Measurements from ENCODE around the gene TUBB3.
"Not testable (repeated sequence)": the region's sequence is repeated elsewhere in the genome, so short reads cannot be mapped to it uniquely, and the experiment has no call there.

TUBB3 gene

DNA sequence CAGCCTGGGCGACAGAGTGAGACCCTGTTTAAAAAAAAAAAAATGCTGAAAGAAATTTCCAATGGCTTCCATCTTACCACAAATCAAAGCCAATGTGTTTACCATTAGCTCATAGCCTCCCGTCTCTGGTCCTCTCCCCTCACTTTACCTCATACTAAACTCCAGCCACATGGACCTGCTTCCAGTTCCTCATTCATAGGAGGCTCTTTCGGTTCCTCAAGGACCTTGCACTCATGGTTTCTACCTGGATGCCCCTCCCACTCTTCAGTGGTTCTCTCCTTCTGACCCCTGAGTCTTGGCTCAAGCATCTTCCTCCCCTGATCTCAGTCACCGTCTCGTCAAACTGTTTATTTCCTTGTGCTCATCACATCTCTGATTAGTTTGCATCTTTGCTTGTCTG lies 21.6 kb downstream of the TUBB3 start:
- no peak for FAIRE-seq

DNA sequence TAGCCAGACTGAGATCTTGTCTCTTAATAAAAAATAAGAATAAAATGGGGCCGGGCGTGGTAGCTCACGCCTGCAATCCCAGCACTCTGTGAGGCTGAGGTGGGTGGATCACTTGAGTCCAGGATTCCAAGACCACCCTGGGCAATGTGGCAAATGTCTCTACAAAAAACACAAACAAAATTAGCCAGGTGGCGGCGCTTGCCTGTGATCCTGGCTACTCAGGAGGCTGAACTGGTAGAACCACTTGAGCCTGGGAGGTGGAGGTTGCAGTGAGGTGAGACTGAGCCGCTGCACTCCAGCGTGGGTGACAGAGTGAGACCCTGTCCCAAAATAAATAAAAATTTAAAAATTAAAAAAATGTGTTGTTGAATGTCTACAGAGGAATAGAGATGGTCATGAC lies 22.5 kb downstream of the TUBB3 start:
- FAIRE-seq = no peak

DNA sequence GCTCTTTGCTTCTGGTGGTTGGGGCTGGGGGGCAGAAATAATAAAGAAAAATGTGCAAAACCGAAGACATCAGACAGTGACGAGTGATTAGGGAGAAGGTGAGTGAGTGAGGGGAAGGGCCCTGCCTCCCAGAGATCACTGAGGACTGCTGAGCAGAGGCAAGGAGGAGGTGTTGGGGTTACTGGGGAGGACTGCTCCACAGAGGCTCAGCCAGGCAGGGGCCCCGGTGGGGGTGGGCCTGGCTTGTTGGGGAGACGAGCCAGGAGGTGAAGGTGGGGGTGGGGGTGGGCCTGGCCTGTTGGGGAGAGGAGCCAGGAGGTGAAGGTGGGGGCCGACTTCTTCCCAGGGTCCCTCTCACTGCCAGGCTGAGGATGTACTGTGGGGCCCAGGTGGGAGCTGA lies 23.4 kb downstream of the TUBB3 start:
- no peak for FAIRE-seq

DNA sequence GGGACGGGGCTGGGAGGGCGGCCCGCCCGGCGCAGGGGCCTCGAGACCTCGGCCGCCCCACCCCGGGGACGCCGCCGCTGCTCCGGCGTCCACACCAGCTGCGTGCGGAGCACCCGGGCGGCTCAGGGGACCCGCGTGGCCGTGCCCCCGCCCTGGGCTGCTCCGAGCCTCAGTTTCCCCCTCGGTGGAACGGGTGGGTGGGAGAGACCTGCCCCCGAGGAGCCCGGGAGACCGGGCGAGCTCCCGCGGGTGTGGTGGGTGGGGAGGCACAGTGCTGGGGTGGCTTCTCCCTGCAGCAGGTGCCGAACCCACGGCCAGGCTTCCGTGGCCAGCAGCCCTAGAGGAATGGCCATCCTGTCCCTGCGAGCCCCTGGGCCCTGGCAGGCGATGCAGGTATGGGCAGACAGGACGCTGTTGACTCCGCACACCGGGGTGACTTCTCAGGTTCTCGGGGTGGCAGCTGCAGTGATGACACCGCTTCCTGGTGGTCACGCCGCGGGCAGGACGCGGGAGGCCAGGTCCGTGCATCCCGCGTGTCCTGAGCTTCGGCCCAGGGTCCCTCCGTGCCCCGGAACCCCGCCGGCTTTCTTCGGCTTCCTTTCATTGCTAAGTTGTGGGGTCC lies 26.1 kb downstream of the TUBB3 start:
- no peak for FAIRE-seq

DNA sequence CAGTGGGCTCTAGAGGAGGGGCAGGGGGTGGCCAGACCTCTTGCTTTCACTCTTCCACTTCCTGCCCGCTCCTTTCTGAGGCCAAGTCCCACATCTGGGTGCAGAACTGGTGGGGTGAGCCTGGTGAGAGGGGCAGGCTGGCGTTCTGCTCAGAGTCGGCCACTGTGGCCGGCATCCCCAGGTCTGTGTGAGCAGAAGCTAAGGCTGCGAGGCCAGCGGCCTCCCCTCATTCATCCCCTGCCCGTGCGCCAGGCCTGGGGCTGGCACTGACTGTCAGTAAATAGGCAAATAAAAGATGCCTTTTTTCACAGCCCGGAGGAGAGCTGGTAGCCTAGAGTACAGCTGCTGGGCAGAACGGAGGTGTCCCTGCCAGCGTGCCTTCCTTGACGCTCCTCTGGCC lies 26.6 kb downstream of the TUBB3 start:
- FAIRE-seq = no peak

DNA sequence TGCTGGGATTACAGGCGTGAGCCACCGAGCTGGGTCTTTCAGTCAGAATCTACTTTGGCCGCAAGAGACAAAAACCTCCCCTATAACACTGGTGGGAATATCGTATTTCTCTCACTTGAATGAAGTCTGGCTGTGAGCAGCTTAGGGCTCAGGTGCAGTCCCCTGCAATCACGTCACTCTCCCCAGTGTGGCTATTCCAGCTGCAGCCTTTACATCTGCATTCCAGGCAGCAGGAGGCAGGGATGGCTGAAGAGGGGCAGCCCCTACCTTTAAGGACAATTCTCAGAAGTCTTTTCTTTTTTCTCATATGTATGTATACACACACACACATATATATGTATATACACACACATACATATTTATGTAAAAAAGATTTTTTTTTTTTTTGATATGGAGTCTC lies 28.4 kb downstream of the TUBB3 start:
- FAIRE-seq = no peak

DNA sequence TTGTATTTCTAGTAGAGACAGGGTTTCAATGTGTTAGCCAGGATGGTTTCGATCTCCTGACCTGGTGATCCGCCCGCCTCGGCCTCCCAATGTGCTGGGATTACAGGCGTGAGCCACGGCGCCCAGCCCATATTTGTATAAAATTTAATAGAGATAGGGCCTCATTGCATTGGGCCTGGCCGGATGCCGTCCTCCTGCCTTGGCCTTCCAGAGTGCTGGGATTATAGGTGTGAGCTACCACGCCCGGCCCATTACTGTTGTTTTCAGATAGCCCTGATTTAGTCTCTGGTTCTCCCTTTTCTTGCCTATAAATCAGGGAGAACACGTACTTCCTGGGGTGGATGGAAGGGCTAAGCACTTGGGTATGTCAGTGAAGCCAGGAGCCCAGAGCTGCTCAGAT lies 28.9 kb downstream of the TUBB3 start:
- FAIRE-seq = no peak

DNA sequence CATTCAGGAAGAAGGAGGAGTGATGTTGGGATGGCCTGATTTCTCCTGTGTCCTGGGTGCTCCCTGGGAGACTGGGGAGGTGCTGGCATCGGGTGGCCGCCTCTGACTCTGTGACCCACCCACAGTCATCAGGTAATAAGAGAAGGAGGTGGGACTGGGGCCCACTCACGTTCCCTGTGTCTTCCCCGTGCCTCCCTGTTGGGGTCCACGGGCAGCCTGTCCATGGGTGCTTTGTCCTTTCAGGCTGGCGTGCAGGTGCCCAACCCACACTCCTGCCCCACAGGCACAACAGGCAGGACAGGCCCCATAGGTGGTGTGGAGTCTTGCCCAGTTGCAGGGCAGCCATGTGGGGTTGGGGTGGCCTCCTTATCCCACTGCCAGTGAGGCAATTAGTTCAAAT lies 29.4 kb downstream of the TUBB3 start:
- no peak for FAIRE-seq

DNA sequence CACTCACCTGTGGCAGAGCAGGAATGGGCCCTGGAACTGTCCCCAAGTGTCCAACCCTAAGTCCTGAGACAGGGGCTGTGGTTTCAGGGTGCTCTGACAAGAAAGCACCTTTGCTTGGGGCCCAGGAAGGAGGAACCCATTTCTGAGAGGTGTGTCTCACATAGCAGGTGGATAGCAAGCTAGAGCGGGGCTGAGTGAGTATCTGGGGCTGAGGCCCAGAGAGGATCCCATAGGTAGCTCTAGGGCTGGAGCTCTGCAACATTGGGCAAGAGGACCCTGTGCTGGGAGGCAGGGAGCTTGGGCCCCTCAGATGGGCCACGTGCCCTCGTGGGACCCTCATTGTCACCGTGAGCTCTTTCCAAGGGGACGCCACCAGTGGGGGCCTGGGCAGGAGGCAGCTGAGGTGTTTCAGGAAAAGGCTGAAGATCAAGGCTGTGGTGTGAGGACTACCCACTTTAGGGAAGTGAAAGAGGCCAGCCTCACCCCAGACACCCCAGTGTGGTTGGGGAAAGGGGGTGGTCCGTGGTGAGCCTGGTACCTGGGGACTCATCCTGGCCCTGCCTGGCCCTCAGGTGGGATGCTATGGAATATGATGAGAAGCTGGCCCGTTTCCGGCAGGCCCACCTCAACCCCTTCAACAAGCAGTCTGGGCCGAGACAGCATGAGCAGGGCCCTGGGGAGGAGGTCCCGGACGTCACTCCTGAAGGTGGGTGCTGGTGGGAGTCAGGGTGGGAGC lies 30.7 kb downstream of the TUBB3 start:
- no peak for FAIRE-seq

DNA sequence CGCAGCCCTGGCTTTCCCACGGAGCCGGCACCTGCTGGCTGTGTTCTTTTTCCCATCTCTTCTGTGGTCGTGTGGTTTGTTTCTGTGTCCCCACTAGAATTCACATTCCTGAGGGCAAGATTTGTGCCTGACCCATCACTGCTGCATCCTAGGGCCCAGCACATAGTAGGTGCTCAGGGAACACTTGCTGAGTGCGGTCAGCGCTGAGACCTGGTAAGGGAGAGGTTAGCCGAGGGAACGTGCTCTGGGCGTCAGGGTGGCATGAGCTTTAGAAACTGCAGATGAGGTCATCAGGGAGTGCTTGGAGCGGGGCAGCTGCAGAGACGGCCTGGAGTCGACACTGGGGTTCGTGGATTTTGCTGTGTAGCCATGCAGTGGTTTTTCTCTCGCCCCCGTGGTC lies 31.3 kb downstream of the TUBB3 start:
- no peak for FAIRE-seq

DNA sequence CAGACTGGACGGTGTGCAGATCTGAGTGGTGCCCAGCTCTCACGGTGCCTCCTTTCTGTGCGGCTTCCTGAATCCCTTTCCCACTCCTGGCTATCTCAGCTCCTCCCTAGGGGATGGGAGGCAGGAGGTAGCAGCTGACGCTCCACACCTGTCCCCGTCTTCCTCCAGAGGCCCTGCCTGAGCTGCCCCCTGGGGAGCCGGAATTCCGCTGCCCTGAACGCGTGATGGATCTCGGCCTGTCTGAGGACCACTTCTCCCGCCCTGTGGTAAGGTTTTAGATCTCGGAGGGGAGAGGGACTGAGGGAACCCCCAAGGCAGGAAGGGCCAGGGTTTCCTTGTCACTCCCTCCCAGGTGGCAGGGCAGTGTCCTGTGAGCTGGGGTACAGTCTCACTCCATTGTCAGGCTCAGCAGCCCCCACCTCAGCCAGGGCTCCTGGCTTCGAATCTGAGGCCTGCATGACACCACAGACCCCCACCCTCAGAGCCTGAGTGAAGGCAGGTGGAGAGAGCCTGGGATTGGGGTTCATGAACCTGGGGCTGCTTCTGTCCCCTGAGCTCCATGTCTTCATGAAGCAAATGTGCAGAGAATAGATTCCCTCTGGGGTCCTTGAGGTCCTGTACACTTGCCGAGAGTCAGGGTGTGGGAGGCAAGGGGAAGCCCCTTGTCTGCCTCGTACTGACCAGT lies 32.0 kb downstream of the TUBB3 start:
- no peak for FAIRE-seq

DNA sequence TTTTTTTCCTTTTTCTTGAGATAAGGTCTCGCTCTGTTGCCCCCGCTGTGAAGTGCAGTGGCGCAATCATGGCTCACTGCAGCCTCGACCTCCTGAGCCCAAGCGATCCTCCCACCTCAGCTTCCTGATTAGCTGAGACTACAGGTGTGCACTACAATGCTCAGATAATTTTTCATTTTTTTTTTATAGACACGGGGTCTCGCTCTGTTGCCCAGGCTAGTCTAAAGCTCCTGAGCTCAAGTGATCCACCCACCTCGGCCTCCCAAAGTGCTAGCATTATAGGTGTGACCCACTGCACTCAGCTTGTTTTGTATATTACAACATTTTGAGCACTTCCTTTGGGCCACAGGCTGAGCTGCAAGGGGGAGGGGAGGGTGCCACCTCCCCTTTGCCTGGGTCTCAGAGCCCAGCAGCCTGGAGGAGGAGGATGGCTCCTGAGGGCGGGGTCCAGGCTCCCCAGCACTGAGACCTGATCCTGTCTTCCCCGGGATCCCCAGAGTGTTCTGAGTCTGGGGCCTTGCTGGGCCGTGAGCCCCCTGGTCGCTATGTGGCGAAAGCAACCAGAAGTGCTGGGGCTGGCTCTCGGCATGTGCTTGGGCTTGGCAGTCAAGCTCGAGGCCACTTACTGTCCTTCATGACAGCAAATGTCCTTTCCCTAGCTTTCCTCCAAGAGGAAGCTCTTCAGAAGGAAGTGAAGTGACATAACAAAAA lies 33.5 kb downstream of the TUBB3 start:
- no peak for FAIRE-seq

DNA sequence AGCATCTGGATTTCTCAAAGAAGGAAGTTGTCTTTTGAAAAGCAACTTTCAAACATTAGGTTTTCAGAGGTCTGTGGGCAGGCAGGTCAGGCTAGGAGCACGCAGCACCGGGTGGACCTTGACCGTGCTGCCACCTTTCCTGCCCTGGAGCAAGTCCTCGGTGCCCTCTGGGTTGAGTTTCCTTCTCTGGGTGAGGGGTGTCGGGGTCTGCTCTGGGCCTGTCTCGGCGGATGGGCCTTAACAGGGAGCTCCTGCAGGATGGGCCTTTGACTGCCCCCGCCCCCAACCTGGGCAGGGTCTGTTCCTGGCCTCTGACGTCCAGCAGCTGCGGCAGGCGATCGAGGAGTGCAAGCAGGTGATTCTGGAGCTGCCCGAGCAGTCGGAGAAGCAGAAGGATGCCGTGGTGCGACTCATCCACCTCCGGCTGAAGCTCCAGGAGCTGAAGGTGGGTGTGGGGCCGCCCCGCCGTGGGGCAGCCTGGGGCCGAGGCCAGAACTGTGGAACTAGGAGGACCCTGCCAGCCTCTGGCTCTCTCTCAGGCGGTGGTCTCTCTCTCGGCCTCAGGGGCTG lies 34.2 kb downstream of the TUBB3 start:
- FAIRE-seq = no peak

DNA sequence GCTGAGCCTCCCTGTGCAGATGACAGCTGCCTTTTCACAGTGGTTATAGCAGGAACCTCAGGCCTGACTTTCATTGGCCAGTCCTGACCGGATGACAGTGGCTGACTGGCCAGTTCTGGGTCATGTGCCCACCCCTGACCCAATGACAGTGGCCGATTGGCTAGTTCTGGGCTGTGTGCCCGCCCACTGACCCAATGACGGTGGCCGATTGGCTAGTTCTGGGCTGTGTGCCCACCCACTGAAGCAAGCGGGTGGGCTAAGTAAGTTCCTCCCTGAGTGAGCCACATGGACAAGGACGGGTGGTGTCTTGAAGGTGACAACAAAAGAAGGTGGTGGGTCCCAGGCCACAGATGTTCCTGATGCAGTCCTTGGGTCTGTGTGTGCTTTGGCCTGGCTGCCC lies 34.9 kb downstream of the TUBB3 start:
- FAIRE-seq = no peak

DNA sequence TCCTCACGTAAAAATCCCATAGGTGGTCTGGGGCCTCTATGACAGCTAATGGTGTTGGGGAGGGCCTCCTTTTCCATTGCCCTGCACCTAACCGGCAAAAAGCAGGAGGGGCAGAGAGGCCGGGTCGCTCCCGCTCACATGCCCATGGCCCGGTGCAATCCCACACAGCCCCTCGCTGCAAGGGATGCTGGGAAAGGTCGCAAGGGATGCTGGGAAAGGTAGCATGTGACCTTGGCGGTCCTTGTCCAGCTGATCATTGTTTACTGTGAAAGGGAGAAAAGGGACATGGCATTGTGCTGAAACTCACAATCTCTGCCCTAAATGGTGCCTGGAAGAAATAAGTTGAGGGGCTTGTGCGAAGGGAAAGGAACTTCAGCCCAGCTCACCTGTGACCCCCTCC lies 35.5 kb downstream of the TUBB3 start:
- FAIRE-seq = no peak

DNA sequence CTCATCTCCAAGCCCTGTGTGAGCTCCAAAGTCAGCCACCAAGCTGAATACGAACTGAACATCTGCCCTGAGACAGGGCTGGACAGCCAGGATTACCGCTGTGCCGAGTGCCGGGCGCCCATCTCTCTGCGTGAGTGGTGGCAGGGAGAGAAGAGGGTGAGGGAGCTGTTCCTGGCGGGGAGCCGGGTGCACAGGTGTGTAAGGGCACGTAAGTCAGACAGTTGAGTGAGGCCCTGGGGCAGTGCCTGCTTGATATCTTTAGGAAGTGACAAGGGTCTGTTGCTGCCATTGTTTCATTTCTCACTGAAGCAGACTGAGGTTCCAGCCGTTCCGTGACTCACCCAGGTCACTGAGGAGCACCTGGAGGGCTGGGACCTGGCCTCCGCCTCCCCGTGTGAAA lies 37.8 kb downstream of the TUBB3 start:
- no peak for FAIRE-seq

DNA sequence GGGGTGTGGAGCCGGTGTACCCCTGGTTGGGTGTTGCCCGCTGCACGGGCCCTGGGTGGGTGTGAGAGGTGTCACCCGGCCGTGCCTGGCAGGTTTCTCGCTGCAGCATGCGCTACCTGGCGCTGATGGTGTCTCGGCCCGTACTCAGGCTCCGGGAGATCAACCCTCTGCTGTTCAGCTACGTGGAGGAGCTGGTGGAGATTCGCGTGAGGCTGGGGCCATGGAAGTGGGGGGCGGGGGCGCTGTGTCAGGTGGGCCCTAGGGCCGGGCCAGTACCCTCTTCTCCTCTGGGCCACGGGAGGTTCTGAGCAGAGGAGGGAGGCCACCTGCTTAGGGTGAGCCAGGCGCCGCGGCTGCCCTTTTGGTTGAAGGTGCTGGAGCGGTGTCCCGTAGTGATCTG lies 38.8 kb downstream of the TUBB3 start:
- no peak for FAIRE-seq

DNA sequence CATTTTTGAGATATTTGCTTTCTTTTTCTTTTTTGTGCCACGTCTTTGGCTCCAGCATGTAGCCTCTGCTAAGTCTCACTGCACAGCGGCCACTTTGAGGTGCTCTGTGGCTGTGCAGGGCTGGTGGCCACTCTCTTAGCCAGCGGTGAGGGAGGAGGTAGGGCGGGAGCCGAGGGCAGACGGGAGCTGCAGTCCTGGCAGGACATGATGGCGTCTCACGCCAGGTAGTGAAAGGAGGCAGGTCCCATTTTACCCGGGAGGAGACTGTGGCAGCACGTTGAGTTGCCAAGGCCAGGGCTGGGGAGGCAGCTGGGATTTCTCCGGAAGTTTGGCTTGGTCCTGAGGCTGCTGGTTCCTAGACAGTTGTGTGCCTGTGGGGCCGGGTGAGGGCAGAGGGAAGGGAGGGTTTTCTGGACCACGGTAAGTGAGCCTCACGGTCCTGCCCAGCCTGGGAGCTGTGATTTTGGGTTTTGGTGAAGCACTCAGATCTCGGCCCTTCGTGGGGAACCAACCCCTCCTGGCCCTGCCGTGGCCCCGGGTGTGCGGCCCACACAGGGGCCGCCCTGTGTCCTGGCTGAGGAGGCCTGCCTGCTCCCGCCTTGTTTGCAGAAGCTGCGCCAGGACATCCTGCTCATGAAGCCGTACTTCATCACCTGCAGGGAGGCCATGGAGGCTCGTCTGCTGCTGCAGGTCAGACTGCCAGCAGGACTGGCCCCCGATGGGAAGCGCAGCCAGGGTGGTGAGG lies 39.8 kb downstream of the TUBB3 start:
- no peak for FAIRE-seq

DNA sequence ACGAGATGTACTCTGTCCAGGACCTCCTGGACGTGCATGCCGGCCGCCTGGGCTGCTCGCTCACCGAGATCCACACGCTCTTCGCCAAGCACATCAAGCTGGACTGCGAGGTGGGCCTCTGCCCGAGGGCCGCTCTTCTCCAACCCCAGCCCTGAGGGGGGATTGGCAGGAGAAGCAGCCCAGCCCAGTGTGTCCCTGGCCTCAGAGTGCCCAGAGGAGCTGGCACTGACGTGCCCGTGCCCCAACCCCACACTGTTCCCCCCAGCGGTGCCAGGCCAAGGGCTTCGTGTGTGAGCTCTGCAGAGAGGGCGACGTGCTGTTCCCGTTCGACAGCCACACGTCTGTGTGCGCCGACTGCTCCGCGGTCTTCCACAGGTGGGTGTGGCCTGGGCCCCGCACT lies 41.1 kb downstream of the TUBB3 start:
- no peak for FAIRE-seq

DNA sequence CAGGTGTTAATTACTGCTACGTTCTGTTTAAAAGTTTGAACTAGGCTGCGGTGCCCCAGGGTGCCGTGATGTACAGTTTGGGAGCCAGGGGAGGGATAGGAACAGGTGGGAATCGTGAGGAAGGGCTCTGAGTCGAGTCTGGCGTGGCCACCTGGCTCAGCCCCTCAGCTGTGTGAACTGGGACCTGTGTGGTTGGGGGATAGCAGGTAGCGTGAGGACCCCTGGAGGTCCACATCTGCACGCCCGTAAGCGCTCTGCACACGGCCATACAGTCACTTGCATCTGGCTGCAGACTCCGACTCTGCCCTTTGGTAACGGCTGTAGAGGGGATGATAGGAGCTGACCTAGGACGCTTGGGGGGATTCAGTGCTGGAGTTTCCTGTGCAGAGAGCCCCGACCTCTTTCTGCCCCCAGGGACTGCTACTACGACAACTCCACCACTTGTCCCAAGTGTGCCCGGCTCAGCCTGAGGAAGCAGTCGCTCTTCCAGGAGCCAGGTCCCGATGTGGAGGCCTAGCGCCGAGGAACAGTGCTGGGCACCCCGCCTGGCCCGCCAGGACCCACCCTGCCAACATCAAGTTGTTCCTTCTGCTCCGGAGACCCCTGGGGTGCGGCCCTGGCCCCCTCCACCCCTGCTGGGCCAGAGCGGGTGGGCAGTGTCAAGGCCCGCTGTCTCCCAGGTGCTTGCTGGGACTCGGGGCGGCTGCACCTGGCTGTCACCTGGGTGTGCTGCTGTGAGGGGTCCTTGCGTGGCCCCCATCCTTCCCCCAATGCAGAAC lies 42.5 kb downstream of the TUBB3 start:
- FAIRE-seq = no peak

DNA sequence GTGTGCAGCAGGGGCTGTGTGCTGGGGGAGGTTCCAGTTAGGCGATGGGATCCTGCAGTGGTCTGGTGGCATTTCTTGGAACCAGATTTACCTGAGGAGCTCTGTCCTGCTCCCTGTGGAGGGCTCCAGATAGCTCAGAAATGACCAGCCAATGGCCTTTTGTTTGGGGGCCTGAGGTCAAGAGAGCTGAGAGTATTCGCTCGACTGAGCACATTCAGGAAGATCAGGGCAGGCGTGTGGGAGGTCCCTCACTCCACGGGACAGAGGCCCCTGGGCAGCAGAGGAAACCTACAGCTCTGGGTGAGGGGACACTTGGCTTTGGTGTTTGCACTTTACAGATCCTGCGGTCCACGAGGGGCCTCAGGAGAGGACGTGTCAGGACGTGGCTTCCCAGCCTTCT lies 43.6 kb downstream of the TUBB3 start:
- FAIRE-seq = no peak

DNA sequence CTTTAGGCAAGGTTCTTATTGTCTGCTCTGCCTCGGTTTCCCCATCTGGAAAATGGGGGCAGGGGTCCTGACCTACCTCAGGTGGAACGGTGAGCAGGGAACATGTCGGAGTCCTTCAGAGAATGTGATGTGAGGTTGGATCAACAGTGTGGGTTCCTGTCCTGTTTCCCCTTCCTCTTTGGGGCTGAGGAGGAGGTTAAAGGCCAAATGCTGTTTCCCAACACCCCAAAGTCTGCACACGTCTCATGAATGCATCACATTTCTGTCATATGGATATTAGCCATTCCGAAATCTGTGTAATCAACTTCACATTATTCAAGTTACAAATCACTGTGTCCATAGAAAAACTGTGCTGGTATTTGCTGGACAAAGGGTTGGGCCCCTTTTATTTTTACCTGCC lies 44.3 kb downstream of the TUBB3 start:
- not testable (repeated sequence) for FAIRE-seq

All from A204.1 (cell line).